Thyroid gland (tissue), 4 donors: ENCODE results near the gene UVSSA. TPM values are rescaled to one million over a fixed set of nuclear protein-coding genes. Genes with fewer than 3 reads are reported as not detected.
A peak's percentile ranks its signal among the peaks of the same experiment; 100 is the strongest.

Experiments used
- DNase-seq, 2 donors: peaks; one replicate each; pipeline ENCODE4 v3.0.0-alpha.2; 2019
- H3K27ac ChIP-seq, 3 donors: fragments of 200-600 bp; sonication (generic); 1 replicate in 2 of 3; 2 replicates in 1 of 3; pipeline ENCODE4 v1.5.1; 2016 to 2019; ENCODE audit warnings: mild to moderate bottlenecking in 1 of 3, moderate library complexity in 1 of 3
- H3K27me3 ChIP-seq: fragments of 200-600 bp; sonication (generic); one replicate; pipeline ENCODE4 v1.5.1; 2019
- H3K36me3 ChIP-seq, 2 donors: fragments of 200-600 bp; sonication (generic); one replicate each; pipeline ENCODE4 v1.5.1; 2016 to 2019
- H3K4me1 ChIP-seq, 2 donors: fragments of 200-600 bp; sonication (generic); one replicate each; pipeline ENCODE4 v1.5.1; 2017 to 2019
- H3K4me3 ChIP-seq, 3 donors: fragments of 200-600 bp; sonication (generic); replicated peaks in 1 of 3; 1 replicate in 2 of 3; 2 replicates in 1 of 3; pipeline ENCODE4 v1.5.1; 2016; ENCODE audit warnings: mild to moderate bottlenecking in 1 of 3
- H3K9me3 ChIP-seq: fragments of 200-600 bp; sonication (generic); one replicate; pipeline ENCODE4 v1.5.1; 2017
- POLR2A ChIP-seq, 2 donors: fragments of 450-650 bp; IDR thresholded peaks; one replicate each; pipeline ENCODE4 v1.6.1; 2017; ENCODE audit warnings: antibody characterized with exemption in 2 of 2, mild to moderate bottlenecking in 2 of 2, moderate library complexity in 1 of 2
- WGBS, 2 donors: methylation state at CpG; one replicate each; pipeline ENCODE4 v1.1.5; 2017; 5-methylcytosine and 5-hydroxymethylcytosine counted together
- intact Hi-C: fragments of 100-400 bp; cut with DNase I; formaldehyde crosslinking; loops from one replicate; pipeline ENCODE4 v1.15.1; 2023
- total RNA-seq, 4 donors: library from RNA; depleted of rRNA; stranded (reverse); fragments of >200 nt; gene quantifications; one replicate each; pipeline ENCODE4 v1.2.3, GENCODE V29; 2016
- TF ChIP-seq, protein P1 (sequence below), 6 experiments: fragments of 200-600 bp in 3 of 6; fragments of 450-650 bp in 3 of 6; sonication (generic) in 3 of 6; IDR thresholded peaks; one replicate each; pipeline ENCODE4 v1.5.1; 2016 to 2019; ENCODE audit warnings: antibody characterized with exemption in 6 of 6, mild to moderate bottlenecking in 2 of 6, inconsistent platforms in 1 of 6, moderate library complexity in 1 of 6

UVSSA gene
- total RNA-seq, 4 donors from 2014 or later, result 16.7 to 38.7 (median 27.7) TPM

DNA sequence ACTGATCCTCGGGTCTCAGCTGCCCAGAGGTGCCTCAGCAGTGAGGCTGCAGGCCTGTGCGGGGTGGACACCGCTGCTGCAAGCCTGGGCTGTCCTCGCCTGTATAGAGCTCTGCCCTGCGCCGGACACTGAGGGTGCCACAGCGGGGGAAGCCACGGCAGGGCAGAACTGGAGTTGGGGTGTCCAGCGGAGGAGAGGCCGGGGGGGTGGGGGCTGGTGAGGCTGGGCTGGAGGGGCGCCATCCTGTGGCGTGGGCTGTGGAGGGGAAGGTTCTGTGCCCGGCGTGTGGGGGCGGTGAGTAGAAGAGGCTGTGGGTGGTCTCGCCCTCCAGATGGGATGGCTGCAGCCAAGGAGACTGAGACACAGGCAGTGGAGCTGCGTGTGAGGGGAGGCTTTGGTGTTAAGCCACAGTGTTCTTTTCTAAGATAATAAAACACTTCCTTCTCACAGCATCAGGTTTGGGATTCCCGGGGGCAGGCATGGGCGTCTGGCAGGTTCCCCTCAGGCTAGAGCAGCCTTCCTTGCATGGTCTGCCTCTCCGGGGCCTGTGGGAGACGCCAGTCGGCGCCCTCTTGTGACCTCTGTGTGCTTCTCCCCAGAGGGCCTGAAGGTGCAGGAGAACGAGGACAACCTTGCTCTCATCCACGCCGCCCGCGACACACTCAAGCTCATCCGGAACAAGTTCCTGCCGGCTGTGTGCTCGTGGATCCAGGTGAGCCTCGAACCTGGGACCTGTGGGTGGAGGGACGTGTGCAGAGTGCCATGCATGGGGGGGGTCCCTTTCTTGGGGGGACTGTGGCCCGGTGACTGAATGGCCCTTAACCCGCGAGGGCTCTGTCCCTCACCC is 7.4 kb downstream of the UVSSA start:
- no peak for DNase-seq
- peaks cover 0 to 3% of the 10 kb centered on the region in 2 donors for H3K4me1 ChIP-seq
- H3K36me3 ChIP-seq, result peaks cover 8 to 15% of the 10 kb centered on the region in 2 donors
- H3K27me3 ChIP-seq, result no peaks in the 10 kb centered on the region
- H3K9me3 ChIP-seq, result no peaks in the 10 kb centered on the region
- no peak for TF ChIP-seq POLR2A (IDR thresholded peaks at IDR 0.05)
- TF ChIP-seq, protein P1, sequence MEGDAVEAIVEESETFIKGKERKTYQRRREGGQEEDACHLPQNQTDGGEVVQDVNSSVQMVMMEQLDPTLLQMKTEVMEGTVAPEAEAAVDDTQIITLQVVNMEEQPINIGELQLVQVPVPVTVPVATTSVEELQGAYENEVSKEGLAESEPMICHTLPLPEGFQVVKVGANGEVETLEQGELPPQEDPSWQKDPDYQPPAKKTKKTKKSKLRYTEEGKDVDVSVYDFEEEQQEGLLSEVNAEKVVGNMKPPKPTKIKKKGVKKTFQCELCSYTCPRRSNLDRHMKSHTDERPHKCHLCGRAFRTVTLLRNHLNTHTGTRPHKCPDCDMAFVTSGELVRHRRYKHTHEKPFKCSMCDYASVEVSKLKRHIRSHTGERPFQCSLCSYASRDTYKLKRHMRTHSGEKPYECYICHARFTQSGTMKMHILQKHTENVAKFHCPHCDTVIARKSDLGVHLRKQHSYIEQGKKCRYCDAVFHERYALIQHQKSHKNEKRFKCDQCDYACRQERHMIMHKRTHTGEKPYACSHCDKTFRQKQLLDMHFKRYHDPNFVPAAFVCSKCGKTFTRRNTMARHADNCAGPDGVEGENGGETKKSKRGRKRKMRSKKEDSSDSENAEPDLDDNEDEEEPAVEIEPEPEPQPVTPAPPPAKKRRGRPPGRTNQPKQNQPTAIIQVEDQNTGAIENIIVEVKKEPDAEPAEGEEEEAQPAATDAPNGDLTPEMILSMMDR (IDR thresholded peaks at IDR 0.05), result no peak
- H3K27ac ChIP-seq, result no peak overlapping the region
- intact Hi-C loops, result loop anchor here (5.0 to 10.0 kb wide), 4 partner anchors 190 to 370 kb away; partner anchors contain the start of genes TACC3 and TMEM129
- 87 to 94% methylated on average over 23 to 32 of the region's 36 CpGs for WGBS, 2 donors
- H3K4me3 ChIP-seq, result no peak overlapping the region

DNA sequence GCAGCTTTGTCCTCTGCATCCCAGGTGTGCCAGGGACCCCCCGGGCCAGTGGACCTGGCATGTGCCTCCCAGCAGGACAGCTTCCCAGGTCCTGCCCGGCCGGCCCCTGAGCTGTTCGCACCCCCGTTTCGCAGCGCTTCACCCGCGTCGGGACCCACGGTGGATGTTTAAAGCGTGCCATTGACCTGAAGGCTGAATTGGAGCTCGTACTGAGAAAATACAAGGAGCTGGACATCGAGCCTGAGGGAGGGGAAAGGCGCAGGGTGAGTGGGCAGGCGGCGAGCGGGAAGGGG is 7.9 kb downstream of the UVSSA start:
- DNase-seq, result no peak
- Histone ChIP-seq H3K27me3 (no peaks in the 10 kb centered on the region), H3K9me3 (no peaks in the 10 kb centered on the region), H3K4me3 (no peak overlapping the region), H3K36me3 (peaks cover 8 to 15% of the 10 kb centered on the region in 2 donors), H3K27ac (no peak overlapping the region), H3K4me1 (peaks cover 0 to 3% of the 10 kb centered on the region in 2 donors)
- 86 to 97% methylated on average over 18 of the region's 18 CpGs for WGBS, 2 donors
- TF ChIP-seq POLR2A (IDR thresholded peaks at IDR 0.05), result no peak
- TF ChIP-seq, protein P1 (IDR thresholded peaks at IDR 0.05), result no peak
- intact Hi-C loops, result loop anchor here (5.0 to 10.0 kb wide), 4 partner anchors 190 to 370 kb away; partner anchors contain the start of genes TACC3 and TMEM129

DNA sequence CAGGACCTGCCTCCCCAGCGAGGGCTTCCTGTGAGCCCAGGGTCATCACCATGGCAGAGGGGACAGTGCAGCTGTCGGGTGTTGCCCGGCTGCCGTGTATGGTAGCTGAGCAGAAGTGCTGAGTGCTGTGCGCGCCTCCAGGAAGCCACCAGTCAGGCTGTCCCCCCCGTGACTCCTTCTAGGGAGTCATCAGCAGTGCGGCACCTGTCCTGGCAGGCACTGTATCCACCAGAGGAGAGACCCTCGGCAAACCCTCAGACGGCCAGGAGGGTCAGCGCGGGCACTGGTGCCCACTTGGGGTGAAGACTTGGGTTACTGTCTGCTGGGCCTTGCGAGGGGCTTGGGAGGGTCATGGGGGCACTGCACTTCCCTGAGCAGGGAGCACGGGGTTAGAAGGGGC is 8.4 kb downstream of the UVSSA start:
- H3K4me3 ChIP-seq, result no peak overlapping the region
- peaks cover 8 to 15% of the 10 kb centered on the region in 2 donors for H3K36me3 ChIP-seq
- no peak for TF ChIP-seq POLR2A (IDR thresholded peaks at IDR 0.05)
- TF ChIP-seq, protein P1 (IDR thresholded peaks at IDR 0.05), result no peak
- no peak overlapping the region for H3K27ac ChIP-seq
- intact Hi-C loops, result loop anchor here (10.0 kb wide), 2 partner anchors 191 to 369 kb away; partner anchors contain the start of genes TACC3 and TMEM129
- H3K4me1 ChIP-seq, result peaks cover 0 to 3% of the 10 kb centered on the region in 2 donors
- H3K27me3 ChIP-seq, result no peaks in the 10 kb centered on the region
- no peaks in the 10 kb centered on the region for H3K9me3 ChIP-seq
- WGBS, 2 donors, result 90 to 94% methylated on average over 2 to 10 of the region's 14 CpGs
- no peak for DNase-seq

DNA sequence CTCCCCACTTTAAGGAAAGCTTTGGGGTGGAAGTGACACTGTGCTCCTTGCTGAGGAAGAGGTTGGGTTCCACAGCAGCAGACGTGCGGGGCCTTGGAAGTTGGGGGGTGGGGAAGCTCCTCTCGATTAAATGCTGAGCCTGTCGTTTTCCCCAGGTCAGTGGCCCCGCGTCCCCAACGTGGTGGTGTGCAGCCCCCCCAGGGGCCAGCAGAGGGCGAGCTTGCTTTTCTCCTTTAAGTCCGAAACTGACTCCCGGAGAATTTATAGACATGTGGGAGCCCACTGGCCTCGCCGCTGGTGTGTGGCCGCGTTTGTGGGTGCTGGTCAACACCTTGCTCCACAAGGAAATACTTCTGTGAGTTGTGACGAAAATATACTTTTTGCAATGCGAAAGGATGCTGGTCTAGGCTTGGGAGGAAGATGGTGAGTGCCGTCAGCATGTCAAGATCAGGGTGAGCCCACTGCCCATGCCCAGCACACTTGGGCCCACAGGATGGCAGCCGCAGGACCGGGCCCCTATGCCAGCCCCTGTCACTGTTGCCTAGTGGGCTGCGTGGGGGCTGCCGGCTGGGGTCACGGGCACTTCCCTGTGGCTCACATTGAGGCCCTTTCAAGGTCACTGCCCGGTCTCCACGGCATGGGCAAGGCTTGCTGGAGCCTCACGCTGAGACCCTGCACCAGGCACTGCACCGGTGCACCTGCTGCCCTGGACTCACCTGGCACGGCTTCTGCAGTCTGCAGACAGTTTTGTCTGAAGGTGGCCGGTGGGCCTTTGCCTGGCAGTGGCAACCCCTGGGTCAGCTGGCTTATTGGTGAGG is 9.4 kb downstream of the UVSSA start:
- no peak overlapping the region for H3K27ac ChIP-seq
- H3K4me1 ChIP-seq, result peaks cover 0 to 3% of the 10 kb centered on the region in 2 donors
- no peaks in the 10 kb centered on the region for H3K9me3 ChIP-seq
- 52 to 61% methylated on average over 18 to 21 of the region's 28 CpGs for WGBS, 2 donors
- peaks cover 8 to 15% of the 10 kb centered on the region in 2 donors for H3K36me3 ChIP-seq
- TF ChIP-seq, protein P1 (IDR thresholded peaks at IDR 0.05), result peak; percentile 37 to 75 (median 45)
- no peak for TF ChIP-seq POLR2A (IDR thresholded peaks at IDR 0.05)
- no peak overlapping the region for H3K4me3 ChIP-seq
- intact Hi-C loops, result loop anchor here (10.0 kb wide), 2 partner anchors 192 to 368 kb away; partner anchors contain the start of genes TACC3 and TMEM129
- DNase-seq, result peak; percentile 40 to 61
- no peaks in the 10 kb centered on the region for H3K27me3 ChIP-seq
